Nephron (organoid): ENCODE data around the gene SMYD5.
"Not testable (repeated sequence)": the region's sequence is repeated elsewhere in the genome, so short reads cannot be mapped to it uniquely, and the experiment has no call there.

Experiments used
- H3K27ac Mint-ChIP-seq, 3 experiments: 2 replicates each; pipeline ENCODE4 v1.8.0; 2020; ENCODE audit warnings: mixed read lengths in 3 of 3, mild to moderate bottlenecking in 2 of 3, moderate library complexity in 1 of 3
- H3K27me3 Mint-ChIP-seq: 2 replicates; pipeline ENCODE4 v1.8.0; 2021; ENCODE audit warnings: low read depth, mild to moderate bottlenecking, moderate library complexity, mixed read lengths
- H3K36me3 Mint-ChIP-seq: 2 replicates; pipeline ENCODE4 v1.8.0; 2020; ENCODE audit warnings: low read depth, mixed read lengths
- H3K4me1 Mint-ChIP-seq: 2 replicates; pipeline ENCODE4 v1.8.0; 2020; ENCODE audit warnings: mixed read lengths
- H3K4me3 Mint-ChIP-seq, 3 experiments: 2 replicates each; pipeline ENCODE4 v1.8.0; 2020; ENCODE audit warnings: mild to moderate bottlenecking in 3 of 3, mixed read lengths in 3 of 3, moderate library complexity in 2 of 3
- H3K9me3 Mint-ChIP-seq: 2 replicates; pipeline ENCODE4 v1.8.0; 2020; ENCODE audit warnings: mixed read lengths
- CTCF ChIP-seq, 3 experiments: fragments of 200-600 bp; sonication (generic); IDR thresholded peaks; one replicate each; pipeline ENCODE4 v1.5.0; 2021; ENCODE audit warnings: antibody characterized with exemption in 3 of 3; ENCODE audit not compliant: unreplicated experiment in 3 of 3

The SMYD5 gene

GRCh38 chr2:73258913-73259215, 44.8 kb downstream of the SMYD5 start:
- Mint-ChIP-seq H3K27me3 (no peaks in the 10 kb centered on the region), H3K4me3 (no peak overlapping the region), H3K36me3 (no peaks in the 10 kb centered on the region), H3K4me1 (no peaks in the 10 kb centered on the region), H3K27ac (no peak overlapping the region), H3K9me3 (no peaks in the 10 kb centered on the region)
- no peak for TF ChIP-seq CTCF (IDR thresholded peaks at IDR 0.05; ENCODE audit: unreplicated experiment in 3 of 3)

GRCh38 chr2:73259276-73259675, 45.2 kb downstream of the SMYD5 start:
- no peak for TF ChIP-seq CTCF (IDR thresholded peaks at IDR 0.05; ENCODE audit: unreplicated experiment in 3 of 3)
- Mint-ChIP-seq H3K36me3 (no peaks in the 10 kb centered on the region), H3K9me3 (no peaks in the 10 kb centered on the region)

GRCh38 chr2:73259704-73260337, 45.8 kb downstream of the SMYD5 start:
- no peaks in the 10 kb centered on the region for H3K4me1 Mint-ChIP-seq
- no peak overlapping the region for H3K4me3 Mint-ChIP-seq
- H3K9me3 Mint-ChIP-seq, result no peaks in the 10 kb centered on the region
- no peaks in the 10 kb centered on the region for H3K27me3 Mint-ChIP-seq
- H3K36me3 Mint-ChIP-seq, result no peaks in the 10 kb centered on the region
- TF ChIP-seq CTCF (IDR thresholded peaks at IDR 0.05; ENCODE audit: unreplicated experiment in 3 of 3), result no peak
- H3K27ac Mint-ChIP-seq, result no peak overlapping the region

More at GRCh38 chr2:73259276-73259675, 45.2 kb downstream of the SMYD5 start:
- Mint-ChIP-seq H3K27ac (no peak overlapping the region), H3K27me3 (no peaks in the 10 kb centered on the region), H3K4me1 (no peaks in the 10 kb centered on the region), H3K4me3 (no peak overlapping the region)

GRCh38 chr2:73260338-73260984, 46.4 kb downstream of the SMYD5 start:
- Mint-ChIP-seq H3K4me3 (no peak overlapping the region), H3K4me1 (no peaks in the 10 kb centered on the region), H3K9me3 (no peaks in the 10 kb centered on the region), H3K36me3 (no peaks in the 10 kb centered on the region), H3K27me3 (no peaks in the 10 kb centered on the region), H3K27ac (no peak overlapping the region)
- peak; percentile 30 to 35 (median 30) for TF ChIP-seq CTCF (IDR thresholded peaks at IDR 0.05; ENCODE audit: unreplicated experiment in 3 of 3)

- Mint-ChIP-seq H3K9me3 (no peaks in the 10 kb centered on the region), H3K4me3 (no peak overlapping the region), H3K27ac (no peak overlapping the region), H3K27me3 (peaks cover 12% of the 10 kb centered on the region), H3K36me3 (no peaks in the 10 kb centered on the region), H3K4me1 (no peaks in the 10 kb centered on the region)
- no peak for TF ChIP-seq CTCF (IDR thresholded peaks at IDR 0.05; ENCODE audit: unreplicated experiment in 3 of 3)
Measured at GRCh38 chr2:73262108-73262651, 48.1 kb downstream of the SMYD5 start.

GRCh38 chr2:73262691-73263429, 48.8 kb downstream of the SMYD5 start:
- H3K4me1 Mint-ChIP-seq, H3K9me3 Mint-ChIP-seq, H3K4me3 Mint-ChIP-seq, H3K36me3 Mint-ChIP-seq, H3K27ac Mint-ChIP-seq: not testable (repeated sequence)
- H3K27me3 Mint-ChIP-seq, result peaks cover 19% of the 10 kb centered on the region
